Stimulated activated naive CD4-positive, alpha-beta T cell (primary cell): Measurements from ENCODE around the gene LRRC57.
A peak's percentile ranks its signal among the peaks of the same experiment; 100 is the strongest.
"Not testable (repeated sequence)": the region's sequence is repeated elsewhere in the genome, so short reads cannot be mapped to it uniquely, and the experiment has no call there.

Experiments used
- DNase-seq, 6 experiments: peaks; one replicate each; lab custom pipeline; 2025; lab: John Stamatoyannopoulos, UW

Gene LRRC57

GRCh38 chr15:42548249-42549031 lies at the start of gene LRRC57, which contains the start of gene HAUS2:
Gene LRRC57, minus strand, starts transcription at chr15:42548793. Its CDS starts 359 bp downstream, at chr15:42548434.
Gene HAUS2, plus strand, starts transcription at chr15:42548838. Its CDS starts 35 bp downstream, at chr15:42548873.
- DNase-seq: peak; percentile 74 to 89 (median 84)

GRCh38 chr15:42595626-42596240 lies 47.1 kb upstream of the LRRC57 start:
- DNase-seq: no peak

GRCh38 chr15:42594095-42594494 lies 45.5 kb upstream of the LRRC57 start:
- DNase-seq: no peak

- DNase-seq: no peak
Measured at GRCh38 chr15:42593143-42593542, 44.5 kb upstream of the LRRC57 start.

GRCh38 chr15:42592716-42593115 lies 44.1 kb upstream of the LRRC57 start:
- DNase-seq: no peak

GRCh38 chr15:42591238-42591934 lies 42.8 kb upstream of the LRRC57 start:
- no peak for DNase-seq

GRCh38 chr15:42590619-42591237 lies 42.1 kb upstream of the LRRC57 start:
- DNase-seq: no peak

GRCh38 chr15:42584031-42584765 lies 35.6 kb upstream of the LRRC57 start:
- no peak for DNase-seq

- DNase-seq: no peak
Measured at GRCh38 chr15:42582569-42583375, 34.2 kb upstream of the LRRC57 start.

- DNase-seq: peak; percentile 58 to 75 (median 68)
Measured at GRCh38 chr15:42581272-42581730, 32.7 kb upstream of the LRRC57 start.

GRCh38 chr15:42578984-42579537 lies 30.5 kb upstream of the LRRC57 start:
- no peak for DNase-seq

GRCh38 chr15:42577514-42578031 lies 29.0 kb upstream of the LRRC57 start:
- no peak for DNase-seq

GRCh38 chr15:42576776-42577175 lies 28.2 kb upstream of the LRRC57 start:
- DNase-seq: no peak

GRCh38 chr15:42576040-42576594 lies 27.5 kb upstream of the LRRC57 start:
- peak in 1 of 6 experiments; percentile 34 for DNase-seq

GRCh38 chr15:42575188-42576039 lies 26.8 kb upstream of the LRRC57 start, which contains the start of gene STARD9:
Gene STARD9, plus strand, starts transcription at chr15:42575606. Its CDS starts 110 bp downstream, at chr15:42575716.
- peak; percentile 85 to 97 (median 92) for DNase-seq

- no peak for DNase-seq
Measured at GRCh38 chr15:42558739-42559138, 10.1 kb upstream of the LRRC57 start.

GRCh38 chr15:42556550-42557207 lies 8.1 kb upstream of the LRRC57 start:
- not testable (repeated sequence) for DNase-seq

GRCh38 chr15:42553554-42553953 lies 5.0 kb upstream of the LRRC57 start:
- DNase-seq: no peak
